Panc1 (cell line): ENCODE results near the gene ZNF714. TPM values are rescaled to one million over a fixed set of nuclear protein-coding genes. Genes with fewer than 3 reads are reported as not detected.

Experiments used
- ATAC-seq: fragments of 200-7000 bp; cut with Tn5 transposase; 2 replicates; pipeline ENCODE4 v1.9.1; 2020; ENCODE audit warnings: mild to moderate bottlenecking, moderate library complexity
- BruUV-seq: library from RNA; stranded (reverse); fragments of 400-500 nt; replicated peaks from 2 replicates; lab custom pipeline; 2021; lab: Mats Ljungman, UMichigan
- CTCF ChIA-PET: fragments of 300-600 bp; sonication (Branson Sonifier 250); formaldehyde crosslinking; loops from one replicate; lab custom pipeline; 2022; ENCODE audit warnings: antibody characterized with exemption; lab: Charles Lee
- POLR2A ChIA-PET: fragments of 300-600 bp; sonication (Branson Sonifier 250); formaldehyde crosslinking; loops from one replicate; lab custom pipeline; 2022; ENCODE audit warnings: antibody characterized with exemption; lab: Charles Lee
- DNase-seq: peaks from one replicate; pipeline ENCODE4 v3.0.0-alpha.2; 2010; ENCODE audit warnings: low read depth, low spot score
- H3K27ac ChIP-seq: 2 replicates; pipeline ENCODE4 v1.5.1; 2011; ENCODE audit warnings: mild to moderate bottlenecking, low read length, inconsistent platforms
- H3K27me3 ChIP-seq: fragments of 200-500 bp; sonication (Bioruptor generic); 2 replicates; pipeline ENCODE4 v1.6.0; 2014; ENCODE audit warnings: low read length, inconsistent platforms; ENCODE audit not compliant: control insufficient read depth, insufficient read depth
- H3K36me3 ChIP-seq: fragments of 200-500 bp; sonication (Bioruptor generic); 2 replicates; pipeline ENCODE4 v1.5.1; 2014; ENCODE audit warnings: inconsistent platforms, mild to moderate bottlenecking, low read length, moderate library complexity; ENCODE audit not compliant: control insufficient read depth, insufficient read depth
- H3K4me1 ChIP-seq: 2 replicates; pipeline ENCODE4 v1.5.1; 2011; ENCODE audit warnings: inconsistent platforms, mild to moderate bottlenecking, low read length, moderate library complexity; ENCODE audit not compliant: control insufficient read depth, insufficient read depth
- H3K4me3 ChIP-seq, 2 experiments: 2 replicates each; pipeline ENCODE4 v1.5.1; 2011 to 2012; ENCODE audit warnings: low read depth in 2 of 2, low read length in 2 of 2, mild to moderate bottlenecking in 2 of 2, inconsistent platforms in 1 of 2, moderate library complexity in 1 of 2
- H3K9me3 ChIP-seq: fragments of 200-500 bp; sonication (Bioruptor generic); 2 replicates; pipeline ENCODE4 v1.5.1; 2014; ENCODE audit warnings: low read depth, mild to moderate bottlenecking, inconsistent platforms, low read length, moderate library complexity; ENCODE audit not compliant: control insufficient read depth, insufficient read depth
- POLR2AphosphoS5 ChIP-seq: IDR thresholded peaks from 2 replicates; pipeline ENCODE4 v1.6.1; 2012; ENCODE audit warnings: mild to moderate bottlenecking, low read depth, low read length, moderate library complexity
- SIN3A ChIP-seq: IDR thresholded peaks from 2 replicates; pipeline ENCODE4 v1.6.1; 2012; ENCODE audit warnings: low read depth, mild to moderate bottlenecking, low read length, moderate library complexity, borderline replicate concordance; ENCODE audit not compliant: insufficient read depth
- TCF7L2 ChIP-seq: IDR thresholded peaks from 2 replicates; pipeline ENCODE4 v1.6.1; 2011; ENCODE audit warnings: mild to moderate bottlenecking, low read depth, low read length, inconsistent platforms
- in situ Hi-C: cut with HindIII; loops from 2 replicates; pipeline ENCODE4 v1.10.0; 2016; ENCODE audit warnings: low sequenced_read_pairs, low pct_unique_long_range_greater_than_20kb
- intact Hi-C: fragments of 100-400 bp; cut with micrococcal nuclease; formaldehyde crosslinking; loops from one replicate; pipeline ENCODE4 v1.10.0; 2022; ENCODE audit not compliant: unreplicated experiment
- total RNA-seq: library from RNA; stranded (reverse); gene quantifications from one replicate; pipeline ENCODE4 v1.2.1, GENCODE V29; 2021; ENCODE audit not compliant: unreplicated experiment
- TF ChIP-seq, protein P1 (sequence below): fragments of 450-650 bp; IDR thresholded peaks from 2 replicates; pipeline ENCODE4 v1.5.1; 2017; ENCODE audit warnings: mild to moderate bottlenecking
- TF ChIP-seq, protein P2 (sequence below), 2 experiments: IDR thresholded peaks; 2 replicates each; pipeline ENCODE4 v1.6.1; 2011 to 2012; ENCODE audit warnings: low read depth in 2 of 2, control low read depth in 1 of 2, low read length in 1 of 2, mild to moderate bottlenecking in 1 of 2, moderate library complexity in 1 of 2; ENCODE audit not compliant: insufficient read depth in 1 of 2

ZNF714 gene
- total RNA-seq, 1 experiment from 2014 or later = 0.67 TPM

DNA sequence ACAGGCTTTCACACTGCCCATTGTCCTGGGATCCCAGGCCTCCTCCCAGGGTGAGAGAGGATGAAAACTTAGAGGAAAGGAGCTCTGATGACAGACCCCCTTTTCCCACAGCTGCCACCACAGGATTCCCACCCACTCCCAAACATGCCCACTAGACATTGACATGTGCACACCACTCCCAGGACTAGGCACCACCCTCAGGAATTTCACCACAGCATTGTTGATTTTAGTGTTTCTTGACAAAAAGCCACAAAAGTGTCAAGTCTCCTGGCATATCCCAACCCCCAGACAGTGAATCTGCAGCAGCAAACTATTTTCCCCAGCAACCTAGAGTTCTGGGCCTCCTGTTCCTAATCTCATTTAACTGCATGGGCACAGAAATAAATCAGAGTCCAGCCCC is 10.1 kb downstream of the ZNF714 start:
- DNase-seq (no peak), ATAC-seq (no peak)
- TF ChIP-seq, protein P1, sequence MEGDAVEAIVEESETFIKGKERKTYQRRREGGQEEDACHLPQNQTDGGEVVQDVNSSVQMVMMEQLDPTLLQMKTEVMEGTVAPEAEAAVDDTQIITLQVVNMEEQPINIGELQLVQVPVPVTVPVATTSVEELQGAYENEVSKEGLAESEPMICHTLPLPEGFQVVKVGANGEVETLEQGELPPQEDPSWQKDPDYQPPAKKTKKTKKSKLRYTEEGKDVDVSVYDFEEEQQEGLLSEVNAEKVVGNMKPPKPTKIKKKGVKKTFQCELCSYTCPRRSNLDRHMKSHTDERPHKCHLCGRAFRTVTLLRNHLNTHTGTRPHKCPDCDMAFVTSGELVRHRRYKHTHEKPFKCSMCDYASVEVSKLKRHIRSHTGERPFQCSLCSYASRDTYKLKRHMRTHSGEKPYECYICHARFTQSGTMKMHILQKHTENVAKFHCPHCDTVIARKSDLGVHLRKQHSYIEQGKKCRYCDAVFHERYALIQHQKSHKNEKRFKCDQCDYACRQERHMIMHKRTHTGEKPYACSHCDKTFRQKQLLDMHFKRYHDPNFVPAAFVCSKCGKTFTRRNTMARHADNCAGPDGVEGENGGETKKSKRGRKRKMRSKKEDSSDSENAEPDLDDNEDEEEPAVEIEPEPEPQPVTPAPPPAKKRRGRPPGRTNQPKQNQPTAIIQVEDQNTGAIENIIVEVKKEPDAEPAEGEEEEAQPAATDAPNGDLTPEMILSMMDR = no peak
- TF ChIP-seq, protein P2, sequence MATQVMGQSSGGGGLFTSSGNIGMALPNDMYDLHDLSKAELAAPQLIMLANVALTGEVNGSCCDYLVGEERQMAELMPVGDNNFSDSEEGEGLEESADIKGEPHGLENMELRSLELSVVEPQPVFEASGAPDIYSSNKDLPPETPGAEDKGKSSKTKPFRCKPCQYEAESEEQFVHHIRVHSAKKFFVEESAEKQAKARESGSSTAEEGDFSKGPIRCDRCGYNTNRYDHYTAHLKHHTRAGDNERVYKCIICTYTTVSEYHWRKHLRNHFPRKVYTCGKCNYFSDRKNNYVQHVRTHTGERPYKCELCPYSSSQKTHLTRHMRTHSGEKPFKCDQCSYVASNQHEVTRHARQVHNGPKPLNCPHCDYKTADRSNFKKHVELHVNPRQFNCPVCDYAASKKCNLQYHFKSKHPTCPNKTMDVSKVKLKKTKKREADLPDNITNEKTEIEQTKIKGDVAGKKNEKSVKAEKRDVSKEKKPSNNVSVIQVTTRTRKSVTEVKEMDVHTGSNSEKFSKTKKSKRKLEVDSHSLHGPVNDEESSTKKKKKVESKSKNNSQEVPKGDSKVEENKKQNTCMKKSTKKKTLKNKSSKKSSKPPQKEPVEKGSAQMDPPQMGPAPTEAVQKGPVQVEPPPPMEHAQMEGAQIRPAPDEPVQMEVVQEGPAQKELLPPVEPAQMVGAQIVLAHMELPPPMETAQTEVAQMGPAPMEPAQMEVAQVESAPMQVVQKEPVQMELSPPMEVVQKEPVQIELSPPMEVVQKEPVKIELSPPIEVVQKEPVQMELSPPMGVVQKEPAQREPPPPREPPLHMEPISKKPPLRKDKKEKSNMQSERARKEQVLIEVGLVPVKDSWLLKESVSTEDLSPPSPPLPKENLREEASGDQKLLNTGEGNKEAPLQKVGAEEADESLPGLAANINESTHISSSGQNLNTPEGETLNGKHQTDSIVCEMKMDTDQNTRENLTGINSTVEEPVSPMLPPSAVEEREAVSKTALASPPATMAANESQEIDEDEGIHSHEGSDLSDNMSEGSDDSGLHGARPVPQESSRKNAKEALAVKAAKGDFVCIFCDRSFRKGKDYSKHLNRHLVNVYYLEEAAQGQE (IDR thresholded peaks at IDR 0.05; ENCODE audit: insufficient read depth in 1 of 2, low read depth in 2 of 2, low read length in 1 of 2) = no peak
- TF ChIP-seq TCF7L2 = no peak
- TF ChIP-seq SIN3A = no peak
- in situ Hi-C loops = no loop called here
- Histone ChIP-seq H3K36me3 (no peaks in the 10 kb centered on the region), H3K27me3 (no peaks in the 10 kb centered on the region), H3K4me1 (no peaks in the 10 kb centered on the region), H3K9me3 (no peaks in the 10 kb centered on the region), H3K4me3 (no peak overlapping the region), H3K27ac (no peak overlapping the region)
- ChIA-PET POLR2A (no interaction called here), CTCF (no interaction called here)
- intact Hi-C loops = no loop called here
- no TSS peak for BruUV-seq

DNA sequence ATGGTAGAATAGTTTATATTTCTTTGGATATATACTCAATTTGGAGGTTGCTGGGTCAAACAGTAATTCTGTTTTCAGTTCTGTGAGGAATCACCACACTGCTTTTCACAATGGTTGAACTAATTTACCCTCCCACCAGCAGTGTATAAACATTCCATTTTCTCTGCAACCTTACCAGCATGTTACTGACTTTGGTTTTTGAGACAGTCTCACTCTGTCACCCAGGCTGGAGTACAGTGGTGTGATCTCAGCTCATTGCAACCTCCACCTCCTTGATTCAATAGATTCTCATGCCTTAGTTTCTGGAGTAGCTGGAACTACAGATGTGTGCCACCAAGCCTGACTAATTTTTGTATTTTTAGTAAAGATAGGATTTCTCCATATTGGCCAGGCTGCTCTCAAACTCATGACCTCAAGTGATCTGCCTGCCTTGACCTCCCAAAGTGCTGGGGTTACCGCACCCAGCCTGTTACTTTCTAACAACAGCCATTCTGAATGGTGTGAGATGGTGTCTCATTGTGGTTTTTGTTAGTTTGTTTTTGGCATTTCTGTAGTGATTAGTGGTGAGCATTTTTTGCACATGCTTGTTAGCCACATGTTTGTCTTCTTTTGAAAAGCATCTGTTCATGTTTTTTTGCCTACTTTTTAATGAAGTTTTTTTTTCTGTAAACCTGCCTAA is 12.5 kb downstream of the ZNF714 start:
- POLR2A ChIA-PET = no interaction called here
- CTCF ChIA-PET = no interaction called here
- Histone ChIP-seq H3K4me3 (no peak overlapping the region), H3K27me3 (no peaks in the 10 kb centered on the region), H3K27ac (no peak overlapping the region), H3K36me3 (no peaks in the 10 kb centered on the region), H3K9me3 (no peaks in the 10 kb centered on the region), H3K4me1 (no peaks in the 10 kb centered on the region)
- intact Hi-C loops = no loop called here
- in situ Hi-C loops = no loop called here
- no peak for DNase-seq
- no peak for ATAC-seq
- BruUV-seq = no TSS peak
- TF ChIP-seq POLR2AphosphoS5 (no peak), TCF7L2 (no peak), SIN3A (no peak)
- TF ChIP-seq, protein P2 (IDR thresholded peaks at IDR 0.05; ENCODE audit: insufficient read depth in 1 of 2, low read depth in 2 of 2, low read length in 1 of 2) = no peak
- TF ChIP-seq, protein P1 = no peak
